HepG2 (cell line): Measurements from ENCODE around the gene ETV6. TPM values are rescaled to one million over a fixed set of nuclear protein-coding genes. Genes with fewer than 3 reads are reported as not detected.

Experiments used
- ATAC-seq: fragments of 200-7000 bp; cut with Tn5 transposase; 3 replicates; pipeline ENCODE4 v1.9.1; 2020; ENCODE audit warnings: mild to moderate bottlenecking, moderate library complexity
- BruUV-seq: library from RNA; stranded (reverse); fragments of 400-500 nt; replicated peaks from 2 replicates; lab custom pipeline; 2021; lab: Mats Ljungman, UMichigan
- CTCF ChIA-PET: fragments of 300-600 bp; formaldehyde crosslinking; extraction: SDS; loops from one replicate; lab custom pipeline; 2021; ENCODE audit warnings: low total read pairs, inconsistent platforms, low intra/inter-chr PET ratio; lab: Yijun Ruan, JAX
- POLR2A ChIA-PET: fragments of 350-600 bp; sonication (Branson Sonifier 250); formaldehyde crosslinking; loops from one replicate; lab custom pipeline; 2020; ENCODE audit warnings: antibody characterized with exemption, inconsistent platforms; lab: Yijun Ruan, JAX
- DNase-seq: peaks from one replicate; pipeline ENCODE4 v3.0.0-alpha.2; 2015; ENCODE audit warnings: low spot score
- FAIRE-seq: peaks from 3 replicates; lab custom pipeline; 2011; peaks lifted over from hg19 to GRCh38; lab: Jason Lieb, UNC
- H2AFZ ChIP-seq: one replicate; pipeline ENCODE4 v1.6.1; 2011; ENCODE audit warnings: low read length, inconsistent platforms
- H3K27ac ChIP-seq: fragments of 300-600 bp; 3 replicates; pipeline ENCODE4 v1.8.0; 2011; ENCODE audit warnings: mixed run types, mild to moderate bottlenecking, mixed read lengths, low read length, inconsistent platforms; ENCODE audit not compliant: insufficient read depth; ENCODE audit errors: extremely low read length
- H3K27me3 ChIP-seq, 2 experiments: fragments of 200-600 bp in 1 of 2; 2 replicates in 1 of 2; 3 replicates in 1 of 2; pipeline versions ENCODE4 v1.6.0 to v1.8.0; 2011; ENCODE audit warnings: low read length in 2 of 2, mild to moderate bottlenecking in 2 of 2, moderate library complexity in 2 of 2, inconsistent platforms in 1 of 2; ENCODE audit not compliant: insufficient read depth in 2 of 2, control insufficient read depth in 1 of 2
- H3K36me3 ChIP-seq, 2 experiments: fragments of 200-600 bp in 1 of 2; replicated peaks in 1 of 2; 2 replicates in 1 of 2; 3 replicates in 1 of 2; pipeline versions ENCODE4 v1.5.1 to v1.8.0; 2011; ENCODE audit warnings: low read length in 2 of 2, inconsistent platforms in 1 of 2; ENCODE audit not compliant: insufficient read depth in 2 of 2, control insufficient read depth in 1 of 2
- H3K4me1 ChIP-seq: 2 replicates; pipeline ENCODE4 v1.5.1; 2012; ENCODE audit warnings: low read length, inconsistent platforms; ENCODE audit not compliant: insufficient read depth
- H3K4me2 ChIP-seq: 2 replicates; pipeline ENCODE4 v1.6.0; 2011; ENCODE audit warnings: low read depth, low read length, inconsistent platforms
- H3K4me3 ChIP-seq, 3 experiments: fragments of 200-600 bp in 1 of 3; sonication (generic), shearing (Covaris generic) in 1 of 3; replicated peaks in 1 of 3; 2 replicates each; pipeline ENCODE4 v1.5.1; 2011 to 2016; ENCODE audit warnings: low read length in 3 of 3, inconsistent platforms in 2 of 3, low read depth in 2 of 3, mild to moderate bottlenecking in 2 of 3, control low read depth in 1 of 3, mixed read lengths in 1 of 3; ENCODE audit not compliant: insufficient read depth in 1 of 3
- H3K79me2 ChIP-seq: one replicate; pipeline ENCODE4 v1.6.1; 2011; ENCODE audit warnings: low read length, inconsistent platforms; ENCODE audit not compliant: insufficient read depth
- H3K9ac ChIP-seq: 2 replicates; pipeline ENCODE4 v1.6.0; 2011; ENCODE audit warnings: mild to moderate bottlenecking, low read depth, low read length, inconsistent platforms; ENCODE audit not compliant: insufficient read depth
- H3K9me3 ChIP-seq: 2 replicates; pipeline ENCODE4 v1.5.1; 2012; ENCODE audit warnings: mild to moderate bottlenecking, low read length
- H4K20me1 ChIP-seq: 2 replicates; pipeline ENCODE4 v1.6.0; 2011; ENCODE audit warnings: inconsistent platforms, mild to moderate bottlenecking, low read length, moderate library complexity; ENCODE audit not compliant: insufficient read depth
- CREB3 ChIP-seq: sonication (generic); formaldehyde crosslinking; IDR thresholded peaks from 2 replicates; pipeline ENCODE4 v1.5.0; 2020; ENCODE audit warnings: missing genetic modification reagents
- MTA3 ChIP-seq: sonication (generic); formaldehyde crosslinking; IDR thresholded peaks from 2 replicates; pipeline ENCODE4 v1.4.0; 2020; ENCODE audit warnings: missing genetic modification reagents
- MXD1 ChIP-seq: sonication (generic); formaldehyde crosslinking; IDR thresholded peaks from 2 replicates; pipeline ENCODE4 v1.4.0; 2020; ENCODE audit warnings: mild to moderate bottlenecking, missing genetic modification reagents
- REL ChIP-seq: sonication (generic); formaldehyde crosslinking; conservative IDR thresholded peaks from 2 replicates; pipeline ENCODE4 v1.8.0; 2022; ENCODE audit warnings: mild to moderate bottlenecking, missing genetic modification reagents, moderate library complexity
- SNRNP70 ChIP-seq: fragments of 200-400 bp; formaldehyde crosslinking; IDR thresholded peaks from 2 replicates; pipeline ENCODE4 v1.6.1; 2017; ENCODE audit warnings: mild to moderate bottlenecking, low read depth, low read length, moderate library complexity
- TBX2 ChIP-seq: sonication (generic); formaldehyde crosslinking; IDR thresholded peaks from 2 replicates; pipeline ENCODE4 v1.5.0; 2020; ENCODE audit warnings: missing genetic modification reagents, mild to moderate bottlenecking, borderline replicate concordance
- TMF1 ChIP-seq: sonication (generic); formaldehyde crosslinking; IDR thresholded peaks from 2 replicates; pipeline ENCODE4 v1.8.1; 2022; ENCODE audit warnings: low read depth, missing genetic modification reagents
- ZNF329 ChIP-seq: sonication (generic); formaldehyde crosslinking; IDR thresholded peaks from 2 replicates; pipeline ENCODE4 v1.9.0; 2021; ENCODE audit warnings: low read depth, mild to moderate bottlenecking, missing genetic modification reagents
- ZNF441 ChIP-seq: sonication (generic); formaldehyde crosslinking; IDR thresholded peaks from 2 replicates; pipeline ENCODE4 v1.7.0; 2021; ENCODE audit warnings: missing genetic modification reagents, borderline replicate concordance
- ZNF549 ChIP-seq: sonication (generic); formaldehyde crosslinking; IDR thresholded peaks from 2 replicates; pipeline ENCODE4 v1.5.0; 2020; ENCODE audit warnings: missing genetic modification reagents
- ZNF597 ChIP-seq: sonication (generic); formaldehyde crosslinking; IDR thresholded peaks from 2 replicates; pipeline ENCODE4 v1.5.0; 2020; ENCODE audit warnings: missing genetic modification reagents
- in situ Hi-C: cut with HindIII; loops from 2 replicates; pipeline ENCODE4 v1.10.0; 2017; ENCODE audit warnings: low pct_unique_long_range_greater_than_20kb; ENCODE audit not compliant: extremely low pct_ligation_motif_present
- intact Hi-C: fragments of 100-400 bp; cut with micrococcal nuclease; formaldehyde crosslinking; loops from one replicate; pipeline ENCODE4 v1.10.0; 2022; ENCODE audit not compliant: unreplicated experiment
- polyA plus RNA-seq, 8 experiments: library from polyadenylated mRNA; depleted of rRNA in 3 of 8; stranded (reverse) in 7 of 8; unstranded in 1 of 8; fragments of >200 nt; fragmentation: Illumina TruSeq in 4 of 8; extraction: Trizol in 4 of 8; gene quantifications; 2 replicates each; pipeline versions ENCODE4 v1.2.1 to v1.2.3, GENCODE V29; 2011 to 2016; ENCODE audit warnings: low read depth in 4 of 8, missing spikeins in 1 of 8, mixed read lengths in 1 of 8; ENCODE audit not compliant: insufficient read depth in 1 of 8
- total RNA-seq, 5 experiments: library from RNA; depleted of rRNA; stranded (reverse); fragments of >200 nt; fragmentation: Illumina TruSeq; extraction: Trizol; gene quantifications; 2 replicates each; pipeline ENCODE4 v1.2.3, GENCODE V29; 2016; ENCODE audit warnings: low read depth in 1 of 5

Gene ETV6
- total and polyA plus RNA-seq, 2 of the 13 experiments (the other 11 are each of a cell fraction or from before 2014, with no cell fraction given) = 2.2 to 3.0 TPM

- ATAC-seq (no peak), DNase-seq (no peak), FAIRE-seq (no peak)
- H3K4me1 ChIP-seq = no peaks in the 10 kb centered on the region
- H3K4me3 ChIP-seq = no peak overlapping the region
- in situ Hi-C loops (no loop called here), intact Hi-C loops (loop anchor here (10.0 kb wide), 1 partner anchor 129 kb away; no protein-coding TSS in a partner anchor)
- no peaks in the 10 kb centered on the region for H3K9me3 ChIP-seq
- peaks cover 0 to 8% of the 10 kb centered on the region in 2 experiments; a peak in 1 of 5 replicates for H3K27me3 ChIP-seq
- no peaks in the 10 kb centered on the region for H4K20me1 ChIP-seq
- no peak overlapping the region for H2AFZ ChIP-seq
- no TSS peak for BruUV-seq
- no peaks in the 10 kb centered on the region for H3K36me3 ChIP-seq
- TF ChIP-seq ZNF597 (no peak), TBX2 (CRISPR knock-in tag) (no peak), SNRNP70 (no peak), ZNF549 (CRISPR knock-in tag) (no peak), CREB3 (CRISPR knock-in tag) (no peak), REL (no peak), ZNF329 (CRISPR knock-in tag) (no peak), MXD1 (CRISPR knock-in tag) (no peak), TMF1 (CRISPR knock-in tag) (no peak), MTA3 (no peak), ZNF441 (CRISPR knock-in tag) (no peak)
- CTCF ChIA-PET = no interaction called here
- POLR2A ChIA-PET = no interaction called here
- no peak overlapping the region for H3K4me2 ChIP-seq
- H3K27ac ChIP-seq = no peak overlapping the region
- H3K9ac ChIP-seq = no peak overlapping the region
- H3K79me2 ChIP-seq = no peaks in the 10 kb centered on the region
Observed at GRCh38 chr12:11905534-11905933, 256.1 kb downstream of the ETV6 start.
